CD14-positive monocyte (primary cell): ENCODE measurements around the gene ATP6V0A4. TPM values are rescaled to one million over a fixed set of nuclear protein-coding genes. Genes with fewer than 3 reads are reported as not detected.

ENCODE experiments used
- DNase-seq, 3 donors: peaks; one replicate each; pipeline ENCODE4 v3.0.0-alpha.2; 2011 to 2022
- H2AFZ ChIP-seq: 2 replicates; pipeline ENCODE4 v1.6.0; 2012; ENCODE audit warnings: mild to moderate bottlenecking, low read depth, low read length, inconsistent platforms; ENCODE audit not compliant: insufficient read depth, poor library complexity, severe bottlenecking
- H3K27ac ChIP-seq, 2 donors: 1 replicate in 1 of 2; 2 replicates in 1 of 2; pipeline ENCODE4 v1.5.1; 2012 to 2013; ENCODE audit warnings: low read length in 2 of 2, control low read depth in 1 of 2, inconsistent platforms in 1 of 2, low read depth in 1 of 2, mild to moderate bottlenecking in 1 of 2
- H3K27me3 ChIP-seq, 2 donors: one replicate each; pipeline versions ENCODE4 v1.6.0 to v1.6.1; 2011 to 2013; ENCODE audit warnings: low read length in 2 of 2; ENCODE audit not compliant: control insufficient read depth in 2 of 2, insufficient read depth in 2 of 2
- H3K36me3 ChIP-seq, 2 donors: replicated peaks in 1 of 2; 1 replicate in 1 of 2; 2 replicates in 1 of 2; pipeline versions ENCODE4 v1.5.1 to v1.6.1; 2012 to 2013; ENCODE audit warnings: low read length in 2 of 2, control low read depth in 1 of 2, inconsistent platforms in 1 of 2, mild to moderate bottlenecking in 1 of 2; ENCODE audit not compliant: insufficient read depth in 2 of 2, control insufficient read depth in 1 of 2
- H3K4me1 ChIP-seq, 2 donors: 1 replicate in 1 of 2; 2 replicates in 1 of 2; pipeline versions ENCODE4 v1.5.1 to v1.6.1; 2012 to 2013; ENCODE audit warnings: low read length in 2 of 2, control low read depth in 1 of 2, inconsistent platforms in 1 of 2, mild to moderate bottlenecking in 1 of 2, moderate library complexity in 1 of 2; ENCODE audit not compliant: insufficient read depth in 2 of 2, control insufficient read depth in 1 of 2
- H3K4me2 ChIP-seq: replicated peaks from 2 replicates; pipeline ENCODE3; 2012; ENCODE audit warnings: low read length, moderate library complexity, mild to moderate bottlenecking; ENCODE audit not compliant: poor library complexity, severe bottlenecking; ENCODE audit errors: extremely low read depth
- H3K4me3 ChIP-seq, 3 experiments: fragments of 200-600 bp in 1 of 3; sonication (generic) in 1 of 3; replicated peaks in 1 of 3; 1 replicate in 2 of 3; 2 replicates in 1 of 3; pipeline ENCODE4 v1.5.1; 2011 to 2013; ENCODE audit warnings: low read length in 3 of 3, mild to moderate bottlenecking in 3 of 3, control low read depth in 2 of 3, low read depth in 2 of 3, inconsistent platforms in 1 of 3, moderate library complexity in 1 of 3
- H3K79me2 ChIP-seq: 2 replicates; pipeline ENCODE4 v1.6.0; 2012; ENCODE audit warnings: mild to moderate bottlenecking, control low read depth, inconsistent platforms, low read length, moderate library complexity; ENCODE audit not compliant: insufficient read depth
- H3K9ac ChIP-seq: 2 replicates; pipeline ENCODE4 v1.6.0; 2017; ENCODE audit warnings: low read length, mild to moderate bottlenecking; ENCODE audit not compliant: insufficient read depth, poor library complexity, severe bottlenecking
- H3K9me3 ChIP-seq, 2 donors: replicated peaks in 1 of 2; 1 replicate in 1 of 2; 2 replicates in 1 of 2; pipeline versions ENCODE4 v1.5.1 to v1.6.1; 2012 to 2013; ENCODE audit warnings: low read length in 2 of 2, control low read depth in 1 of 2; ENCODE audit not compliant: control insufficient read depth in 1 of 2, insufficient read depth in 1 of 2
- H4K20me1 ChIP-seq: 2 replicates; pipeline ENCODE4 v1.6.0; 2012; ENCODE audit warnings: mild to moderate bottlenecking, low read length, control low read depth, moderate library complexity; ENCODE audit not compliant: insufficient read depth
- H3K27ac Mint-ChIP-seq, 7 donors: one replicate each; pipeline ENCODE4 v1.8.0; 2020; ENCODE audit warnings: mild to moderate bottlenecking in 7 of 7, mixed read lengths in 7 of 7, moderate library complexity in 6 of 7, inconsistent platforms in 2 of 7
- H3K27me3 Mint-ChIP-seq, 3 donors: one replicate each; pipeline ENCODE4 v1.8.0; 2021 to 2022; ENCODE audit warnings: low read depth in 3 of 3, mild to moderate bottlenecking in 3 of 3, mixed read lengths in 3 of 3, moderate library complexity in 3 of 3, inconsistent platforms in 1 of 3
- H3K36me3 Mint-ChIP-seq, 2 donors: one replicate each; pipeline ENCODE4 v1.8.0; 2020; ENCODE audit warnings: mixed read lengths in 2 of 2, inconsistent platforms in 1 of 2, mild to moderate bottlenecking in 1 of 2
- H3K4me1 Mint-ChIP-seq: one replicate; pipeline ENCODE4 v1.8.0; 2020; ENCODE audit warnings: mild to moderate bottlenecking, mixed read lengths
- H3K4me3 Mint-ChIP-seq, 2 donors: one replicate each; pipeline ENCODE4 v1.8.0; 2020; ENCODE audit warnings: mild to moderate bottlenecking in 2 of 2, mixed read lengths in 2 of 2, moderate library complexity in 1 of 2
- H3K9me3 Mint-ChIP-seq, 7 donors: one replicate each; pipeline ENCODE4 v1.8.0; 2020 to 2022; ENCODE audit warnings: mixed read lengths in 7 of 7, mild to moderate bottlenecking in 6 of 7, moderate library complexity in 6 of 7, inconsistent platforms in 2 of 7
- CTCF ChIP-seq: fragments of 200-600 bp; IDR thresholded peaks from one replicate; pipeline ENCODE4 v1.8.0; 2022; ENCODE audit warnings: antibody characterized with exemption, mild to moderate bottlenecking
- WGBS: methylation state at CpG from one replicate; pipeline ENCODE4 v1.1.5; 2013; ENCODE audit warnings: missing lambda C conversion rate; ENCODE audit not compliant: insufficient coverage; 5-methylcytosine and 5-hydroxymethylcytosine counted together
- intact Hi-C, 2 donors: fragments of 100-400 bp; cut with micrococcal nuclease; formaldehyde crosslinking; loops; one replicate each; pipeline versions ENCODE4 v1.15.0 to v1.15.1; 2023
- polyA plus RNA-seq, 3 donors: library from polyadenylated mRNA; depleted of rRNA in 1 of 3; unstranded in 2 of 3; stranded (reverse) in 1 of 3; fragments of 300-500 nt in 2 of 3; fragments of >200 nt in 1 of 3; fragmentation: Illumina TruSeq in 2 of 3; gene quantifications; 1 replicate in 2 of 3; 2 replicates in 1 of 3; pipeline ENCODE4 v1.2.3, GENCODE V29; 2012 to 2021

The ATP6V0A4 gene
- polyA plus RNA-seq, 3 donors = not detected

GRCh38 chr7:138755842-138756590 is 42.0 kb downstream of the ATP6V0A4 start:
- Histone ChIP-seq H3K9ac (no peak overlapping the region), H3K4me1 (no peaks in the 10 kb centered on the region), H3K27ac (no peak overlapping the region), H3K4me3 (no peak overlapping the region), H3K4me2 (no peak overlapping the region), H3K36me3 (no peaks in the 10 kb centered on the region), H4K20me1 (no peaks in the 10 kb centered on the region), H2AFZ (no peak overlapping the region), H3K27me3 (peaks cover 0 to 2% of the 10 kb centered on the region in 2 donors), H3K79me2 (no peaks in the 10 kb centered on the region), H3K9me3 (no peaks in the 10 kb centered on the region)
- no peak for DNase-seq
- peaks cover 0 to 10% (median 4%) of the 10 kb centered on the region in 3 donors for H3K27me3 Mint-ChIP-seq
- H3K9me3 Mint-ChIP-seq = peaks cover 0 to 2% (median 0%) of the 10 kb centered on the region in 7 donors
- H3K36me3 Mint-ChIP-seq = no peaks in the 10 kb centered on the region
- H3K4me3 Mint-ChIP-seq = no peak overlapping the region
- peaks cover 3% of the 10 kb centered on the region for H3K4me1 Mint-ChIP-seq
- H3K27ac Mint-ChIP-seq = no peak overlapping the region
- 70% methylated on average over 4 of the region's 4 CpGs for WGBS
- no peak for TF ChIP-seq CTCF
- intact Hi-C loops = no loop called here

- Histone ChIP-seq H3K27ac (no peak overlapping the region), H4K20me1 (no peaks in the 10 kb centered on the region), H3K4me2 (no peak overlapping the region), H3K4me1 (no peaks in the 10 kb centered on the region), H3K4me3 (no peak overlapping the region), H3K36me3 (no peaks in the 10 kb centered on the region), H3K79me2 (no peaks in the 10 kb centered on the region), H3K9me3 (no peaks in the 10 kb centered on the region), H3K9ac (no peak overlapping the region), H2AFZ (no peak overlapping the region), H3K27me3 (peaks cover 0 to 2% of the 10 kb centered on the region in 2 donors)
- intact Hi-C loops = no loop called here
- Mint-ChIP-seq H3K27me3 (peaks cover 0 to 10% (median 4%) of the 10 kb centered on the region in 3 donors), H3K9me3 (peaks cover 0 to 2% (median 0%) of the 10 kb centered on the region in 7 donors), H3K4me3 (no peak overlapping the region), H3K27ac (no peak overlapping the region), H3K4me1 (peaks cover 3% of the 10 kb centered on the region), H3K36me3 (no peaks in the 10 kb centered on the region)
- no peak for TF ChIP-seq CTCF
- WGBS = 87% methylated on average over 10 of the region's 10 CpGs
- DNase-seq = no peak
These were observed 42.7 kb downstream of the ATP6V0A4 start for GRCh38 chr7:138755331-138755747.
